A549 (cell line): ENCODE measurements around the gene KCTD6.

ENCODE experiments used
- KDM1A ChIP-seq: fragments of 200-600 bp; sonication (generic); IDR thresholded peaks from 2 replicates; pipeline ENCODE4 v1.6.1; 2016; ENCODE audit warnings: low read depth, mild to moderate bottlenecking
- MAZ ChIP-seq: fragments of 150-350 bp; IDR thresholded peaks from 2 replicates; pipeline ENCODE4 v1.6.1; 2014; ENCODE audit warnings: antibody characterized with exemption, low read depth, low read length, borderline replicate concordance
- POLR2A ChIP-seq: IDR thresholded peaks from 2 replicates; pipeline ENCODE4 v1.6.1; 2012; ENCODE audit warnings: mild to moderate bottlenecking, low read length
- POLR2AphosphoS2 ChIP-seq: conservative IDR thresholded peaks from 2 replicates; pipeline ENCODE4 v1.6.1; 2012; ENCODE audit warnings: low read length, improper control_type of control experiment, inconsistent platforms
- TF ChIP-seq, protein P1 (sequence below): fragments of >200 bp; sonication (Bioruptor Twin); formaldehyde crosslinking; IDR thresholded peaks from 3 replicates; pipeline ENCODE4 v1.5.1; 2016

DNA sequence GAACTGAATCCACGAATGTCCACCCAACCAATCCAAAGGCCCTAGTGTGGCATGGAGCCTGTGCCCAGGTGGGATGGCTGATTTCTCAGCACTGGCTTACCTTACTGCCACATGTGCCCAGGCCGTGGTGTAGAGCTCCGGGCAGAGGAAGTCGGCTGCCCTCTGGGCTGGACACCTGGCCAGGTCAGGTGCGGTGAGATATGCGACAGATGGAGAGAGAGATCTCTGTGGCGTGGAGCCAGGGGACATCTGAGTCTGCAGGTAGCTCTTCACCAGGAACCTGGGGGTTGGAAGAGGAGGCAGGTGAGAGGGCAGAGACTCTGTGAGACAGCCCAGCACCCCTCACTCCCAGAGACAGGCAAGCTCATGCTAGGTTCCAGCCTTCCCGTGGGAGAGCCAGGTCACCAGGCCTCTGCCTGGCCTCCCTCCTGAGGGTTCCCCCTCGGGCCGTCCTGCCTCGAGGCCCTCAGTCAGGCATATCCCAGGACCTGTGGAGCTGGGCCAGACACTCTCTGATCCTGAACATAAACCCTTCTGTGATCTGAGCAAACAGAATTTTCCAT is 32.5 kb downstream of the KCTD6 start:
- TF ChIP-seq, protein P1, sequence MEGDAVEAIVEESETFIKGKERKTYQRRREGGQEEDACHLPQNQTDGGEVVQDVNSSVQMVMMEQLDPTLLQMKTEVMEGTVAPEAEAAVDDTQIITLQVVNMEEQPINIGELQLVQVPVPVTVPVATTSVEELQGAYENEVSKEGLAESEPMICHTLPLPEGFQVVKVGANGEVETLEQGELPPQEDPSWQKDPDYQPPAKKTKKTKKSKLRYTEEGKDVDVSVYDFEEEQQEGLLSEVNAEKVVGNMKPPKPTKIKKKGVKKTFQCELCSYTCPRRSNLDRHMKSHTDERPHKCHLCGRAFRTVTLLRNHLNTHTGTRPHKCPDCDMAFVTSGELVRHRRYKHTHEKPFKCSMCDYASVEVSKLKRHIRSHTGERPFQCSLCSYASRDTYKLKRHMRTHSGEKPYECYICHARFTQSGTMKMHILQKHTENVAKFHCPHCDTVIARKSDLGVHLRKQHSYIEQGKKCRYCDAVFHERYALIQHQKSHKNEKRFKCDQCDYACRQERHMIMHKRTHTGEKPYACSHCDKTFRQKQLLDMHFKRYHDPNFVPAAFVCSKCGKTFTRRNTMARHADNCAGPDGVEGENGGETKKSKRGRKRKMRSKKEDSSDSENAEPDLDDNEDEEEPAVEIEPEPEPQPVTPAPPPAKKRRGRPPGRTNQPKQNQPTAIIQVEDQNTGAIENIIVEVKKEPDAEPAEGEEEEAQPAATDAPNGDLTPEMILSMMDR: no peak
- TF ChIP-seq KDM1A: no peak
- TF ChIP-seq POLR2AphosphoS2: no peak
- TF ChIP-seq POLR2A: no peak
- TF ChIP-seq MAZ: no peak
